ENCODE data around the gene FAM222A.

GRCh38 chr12:109693653-109694600, 19.7 kb upstream of the FAM222A start:
- TF ChIP-seq EZH2 (IDR thresholded peaks at IDR 0.05; ENCODE audit: low read depth) = no peak
- no peak for TF ChIP-seq CTCF (conservative IDR thresholded peaks at IDR 0.05)

All from PC-9 (cell line).